OCI-LY1 (cell line): ENCODE measurements around the gene BMP7.

ENCODE experiments used
- H2AFZ ChIP-seq: fragments of 200-600 bp; sonication (generic), shearing (Covaris generic); 2 replicates; pipeline ENCODE4 v1.6.0; 2014; ENCODE audit warnings: antibody characterized with exemption, mild to moderate bottlenecking, low read length
- H3F3A ChIP-seq: fragments of 200-600 bp; sonication (generic), shearing (Covaris generic); 2 replicates; pipeline ENCODE4 v1.6.0; 2014; ENCODE audit warnings: mild to moderate bottlenecking, antibody characterized with exemption, low read length, moderate library complexity; ENCODE audit not compliant: insufficient read depth
- H3K27ac ChIP-seq: fragments of 200-600 bp; sonication (generic); 2 replicates; pipeline ENCODE4 v1.5.1; 2014; ENCODE audit warnings: low read length, mixed run types, mild to moderate bottlenecking, low read depth; ENCODE audit not compliant: poor library complexity, severe bottlenecking
- H3K27me3 ChIP-seq: fragments of 200-600 bp; sonication (generic); 2 replicates; pipeline ENCODE4 v1.6.0; 2014; ENCODE audit warnings: antibody characterized with exemption, mild to moderate bottlenecking, low read length, moderate library complexity; ENCODE audit not compliant: insufficient read depth
- H3K36me3 ChIP-seq: fragments of 200-600 bp; sonication (generic); 2 replicates; pipeline ENCODE4 v1.6.1; 2014; ENCODE audit warnings: mild to moderate bottlenecking, antibody characterized with exemption, low read length, moderate library complexity, mixed read lengths; ENCODE audit not compliant: insufficient read depth
- H3K4me1 ChIP-seq: fragments of 200-600 bp; sonication (generic); 2 replicates; pipeline ENCODE4 v1.5.1; 2014; ENCODE audit warnings: mild to moderate bottlenecking, low read length, moderate library complexity; ENCODE audit not compliant: insufficient read depth, severe bottlenecking
- H3K4me2 ChIP-seq: fragments of 200-600 bp; sonication (generic), shearing (Covaris generic); 2 replicates; pipeline ENCODE4 v1.6.1; 2014; ENCODE audit warnings: low read length
- H3K4me3 ChIP-seq: fragments of 200-600 bp; sonication (generic); 2 replicates; pipeline ENCODE4 v1.5.1; 2014; ENCODE audit warnings: low read length, low read depth, mild to moderate bottlenecking, mixed read lengths; ENCODE audit not compliant: poor library complexity, severe bottlenecking
- H3K79me2 ChIP-seq: fragments of 200-600 bp; shearing (Covaris generic); 2 replicates; pipeline ENCODE4 v1.6.1; 2016; ENCODE audit warnings: mixed run types, low read length, mixed read lengths; ENCODE audit not compliant: insufficient read depth
- H3K9ac ChIP-seq: fragments of 200-600 bp; sonication (generic), shearing (Covaris generic); 2 replicates; pipeline ENCODE4 v1.6.1; 2014; ENCODE audit warnings: mild to moderate bottlenecking, low read length, mixed read lengths
- H3K9me2 ChIP-seq: fragments of 200-600 bp; sonication (generic), shearing (Covaris generic); 2 replicates; pipeline ENCODE4 v1.6.1; 2014; ENCODE audit warnings: low read depth, mild to moderate bottlenecking, low read length, mixed read lengths
- H3K9me3 ChIP-seq: fragments of 200-600 bp; shearing (Covaris generic); 2 replicates; pipeline ENCODE4 v1.6.1; 2014; ENCODE audit warnings: low read length, mixed read lengths
- H4K20me1 ChIP-seq: fragments of 200-600 bp; sonication (generic), shearing (Covaris generic); 2 replicates; pipeline ENCODE4 v1.6.0; 2016; ENCODE audit warnings: mild to moderate bottlenecking, low read length; ENCODE audit not compliant: insufficient read depth
- CTCF ChIP-seq: fragments of 200-600 bp; sonication (generic), shearing (Covaris generic); IDR thresholded peaks from 2 replicates; pipeline ENCODE4 v1.5.1; 2017; ENCODE audit warnings: mild to moderate bottlenecking, antibody characterized with exemption, low read length, moderate library complexity, mixed read lengths
- EZH2 ChIP-seq: fragments of 200-600 bp; sonication (generic), shearing (Covaris generic); IDR thresholded peaks from 2 replicates; pipeline ENCODE4 v1.8.0; 2017; ENCODE audit warnings: borderline replicate concordance, mixed run types, mild to moderate bottlenecking, antibody characterized with exemption, low read length, moderate library complexity, mixed read lengths

Gene BMP7

GRCh38 chr20:57262784-57263609 lies 3.4 kb downstream of the BMP7 start:
- peaks cover 58% of the 10 kb centered on the region for H3K4me1 ChIP-seq
- H3K9ac ChIP-seq, result peak overlapping the region; percentile 92
- H3K4me3 ChIP-seq, result peak overlapping the region; percentile 87
- H3K27me3 ChIP-seq, result no peaks in the 10 kb centered on the region
- no peaks in the 10 kb centered on the region for H3K9me3 ChIP-seq
- peaks cover 77% of the 10 kb centered on the region for H3K36me3 ChIP-seq
- peak overlapping the region; percentile 87 for H3K27ac ChIP-seq
- H3F3A ChIP-seq, result no peaks in the 10 kb centered on the region
- H3K79me2 ChIP-seq, result peaks cover 95% of the 10 kb centered on the region
- H2AFZ ChIP-seq, result no peak overlapping the region
- H3K4me2 ChIP-seq, result peak overlapping the region; percentile 97
- H4K20me1 ChIP-seq, result no peaks in the 10 kb centered on the region
- no peaks in the 10 kb centered on the region for H3K9me2 ChIP-seq
- TF ChIP-seq CTCF (no peak), EZH2 (no peak)

GRCh38 chr20:57262301-57262700 lies 4.1 kb downstream of the BMP7 start:
- H3F3A ChIP-seq, result no peaks in the 10 kb centered on the region
- H3K27me3 ChIP-seq, result no peaks in the 10 kb centered on the region
- peak overlapping the region; percentile 87 for H3K4me3 ChIP-seq
- peak overlapping the region; percentile 92 for H3K9ac ChIP-seq
- H3K4me2 ChIP-seq, result peak overlapping the region; percentile 97
- peaks cover 98% of the 10 kb centered on the region for H3K79me2 ChIP-seq
- H3K36me3 ChIP-seq, result peaks cover 84% of the 10 kb centered on the region
- peaks cover 58% of the 10 kb centered on the region for H3K4me1 ChIP-seq
- H3K9me2 ChIP-seq, result no peaks in the 10 kb centered on the region
- no peak overlapping the region for H2AFZ ChIP-seq
- peak overlapping the region; percentile 87 for H3K27ac ChIP-seq
- H3K9me3 ChIP-seq, result no peaks in the 10 kb centered on the region
- H4K20me1 ChIP-seq, result no peaks in the 10 kb centered on the region
- TF ChIP-seq CTCF (no peak), EZH2 (no peak)

GRCh38 chr20:57261457-57262251 lies 4.8 kb downstream of the BMP7 start:
- Histone ChIP-seq H3K4me1 (peaks cover 60% of the 10 kb centered on the region), H2AFZ (no peak overlapping the region), H3K9ac (peak overlapping the region; percentile 92), H3K4me2 (peak overlapping the region; percentile 97), H3F3A (no peaks in the 10 kb centered on the region), H3K9me2 (no peaks in the 10 kb centered on the region), H3K79me2 (peaks cover 98% of the 10 kb centered on the region), H3K27ac (peak overlapping the region; percentile 87), H3K4me3 (peak overlapping the region; percentile 87), H3K9me3 (no peaks in the 10 kb centered on the region), H4K20me1 (no peaks in the 10 kb centered on the region), H3K36me3 (peaks cover 88% of the 10 kb centered on the region), H3K27me3 (no peaks in the 10 kb centered on the region)
- TF ChIP-seq CTCF (no peak), EZH2 (no peak)
